Body of pancreas (tissue), 4 donors: ENCODE measurements around the gene DGKD. TPM values are rescaled to one million over a fixed set of nuclear protein-coding genes. Genes with fewer than 3 reads are reported as not detected.
A peak's percentile ranks its signal among the peaks of the same experiment; 100 is the strongest.

Source experiments
- ATAC-seq: fragments of 150-250 bp; one replicate; pipeline ENCODE4 v1.9.1; 2016
- DNase-seq, 4 donors: peaks; one replicate each; pipeline ENCODE4 v3.0.0-alpha.2; 2019
- H3K27ac ChIP-seq, 4 donors: fragments of 200-600 bp; sonication (generic); 1 replicate in 3 of 4; 2 replicates in 1 of 4; pipeline versions ENCODE4 v1.5.1 to v1.6.1; 2016 to 2019; ENCODE audit warnings: mild to moderate bottlenecking in 1 of 4, mixed read lengths in 1 of 4, moderate library complexity in 1 of 4
- H3K27me3 ChIP-seq, 2 donors: fragments of 200-600 bp; sonication (generic); one replicate each; pipeline ENCODE4 v1.6.0; 2016; ENCODE audit warnings: mild to moderate bottlenecking in 1 of 2
- H3K36me3 ChIP-seq, 2 donors: fragments of 200-600 bp; sonication (generic); replicated peaks in 1 of 2; 2 replicates each; pipeline ENCODE4 v1.5.1; 2016; ENCODE audit warnings: low read depth in 2 of 2; ENCODE audit not compliant: insufficient read depth in 1 of 2
- H3K4me1 ChIP-seq: fragments of 200-600 bp; sonication (generic); one replicate; pipeline ENCODE4 v1.6.0; 2016
- H3K4me3 ChIP-seq, 2 donors: fragments of 200-600 bp; sonication (generic); 1 replicate in 1 of 2; 2 replicates in 1 of 2; pipeline ENCODE4 v1.5.1; 2016 to 2019
- H3K9me3 ChIP-seq, 3 donors: fragments of 200-600 bp; sonication (generic); 1 replicate in 2 of 3; 2 replicates in 1 of 3; pipeline ENCODE4 v1.5.1; 2016
- POLR2A ChIP-seq, 3 donors: fragments of 450-650 bp; IDR thresholded peaks; one replicate each; pipeline ENCODE4 v1.6.1; 2016; ENCODE audit warnings: antibody characterized with exemption in 3 of 3, mild to moderate bottlenecking in 2 of 3
- WGBS, 2 donors: methylation state at CpG; one replicate each; pipeline ENCODE4 v1.1.5; 2017; 5-methylcytosine and 5-hydroxymethylcytosine counted together
- intact Hi-C: fragments of 100-400 bp; cut with DNase I; formaldehyde crosslinking; loops from one replicate; pipeline ENCODE4 v1.15.1; 2023
- total RNA-seq, 2 donors: library from RNA; depleted of rRNA; stranded (reverse); fragments of >200 nt; gene quantifications; one replicate each; pipeline ENCODE4 v1.1.0, GENCODE V29; 2016
- TF ChIP-seq, protein P1 (sequence below), 7 experiments: fragments of 450-650 bp in 4 of 7; fragments of 200-600 bp in 3 of 7; sonication (generic) in 3 of 7; IDR thresholded peaks; one replicate each; pipeline ENCODE4 v1.5.1; 2016 to 2019; ENCODE audit warnings: antibody characterized with exemption in 7 of 7

Gene DGKD
- total RNA-seq, 2 donors from 2014 or later = 9.1 to 30.3 TPM

DNA sequence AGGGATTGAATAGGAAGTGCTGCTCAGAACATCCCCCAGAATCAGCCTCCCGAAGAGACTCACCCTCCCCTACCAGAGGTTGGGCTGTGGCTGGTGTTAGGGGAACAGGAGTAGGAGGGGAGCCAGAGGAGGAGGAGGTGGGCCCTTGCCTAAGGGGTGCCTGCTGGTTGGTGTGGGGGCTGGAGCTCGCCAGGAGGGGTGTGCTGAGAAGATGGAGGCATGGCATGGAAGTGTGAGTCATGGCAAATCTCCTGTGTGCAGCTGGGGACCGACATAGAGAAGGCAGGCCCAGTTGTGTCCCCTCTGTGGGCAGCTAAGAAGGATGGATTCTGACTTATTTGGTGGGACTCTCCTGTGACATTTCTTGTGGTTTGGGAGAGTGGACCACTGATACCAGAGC, 73.7 kb downstream of the DGKD start:
- no peak overlapping the region for H3K27ac ChIP-seq
- H3K27me3 ChIP-seq = no peaks in the 10 kb centered on the region
- DNase-seq (no peak), ATAC-seq (no peak)
- intact Hi-C loops = no loop called here
- H3K36me3 ChIP-seq = no peaks in the 10 kb centered on the region
- no peak for TF ChIP-seq POLR2A (IDR thresholded peaks at IDR 0.05)
- TF ChIP-seq, protein P1, sequence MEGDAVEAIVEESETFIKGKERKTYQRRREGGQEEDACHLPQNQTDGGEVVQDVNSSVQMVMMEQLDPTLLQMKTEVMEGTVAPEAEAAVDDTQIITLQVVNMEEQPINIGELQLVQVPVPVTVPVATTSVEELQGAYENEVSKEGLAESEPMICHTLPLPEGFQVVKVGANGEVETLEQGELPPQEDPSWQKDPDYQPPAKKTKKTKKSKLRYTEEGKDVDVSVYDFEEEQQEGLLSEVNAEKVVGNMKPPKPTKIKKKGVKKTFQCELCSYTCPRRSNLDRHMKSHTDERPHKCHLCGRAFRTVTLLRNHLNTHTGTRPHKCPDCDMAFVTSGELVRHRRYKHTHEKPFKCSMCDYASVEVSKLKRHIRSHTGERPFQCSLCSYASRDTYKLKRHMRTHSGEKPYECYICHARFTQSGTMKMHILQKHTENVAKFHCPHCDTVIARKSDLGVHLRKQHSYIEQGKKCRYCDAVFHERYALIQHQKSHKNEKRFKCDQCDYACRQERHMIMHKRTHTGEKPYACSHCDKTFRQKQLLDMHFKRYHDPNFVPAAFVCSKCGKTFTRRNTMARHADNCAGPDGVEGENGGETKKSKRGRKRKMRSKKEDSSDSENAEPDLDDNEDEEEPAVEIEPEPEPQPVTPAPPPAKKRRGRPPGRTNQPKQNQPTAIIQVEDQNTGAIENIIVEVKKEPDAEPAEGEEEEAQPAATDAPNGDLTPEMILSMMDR (IDR thresholded peaks at IDR 0.05) = no peak
- H3K9me3 ChIP-seq = no peaks in the 10 kb centered on the region
- H3K4me3 ChIP-seq = no peak overlapping the region
- WGBS, 2 donors = 85 to 90% methylated on average over 2 to 3 of the region's 3 CpGs
- peaks cover 8% of the 10 kb centered on the region for H3K4me1 ChIP-seq

DNA sequence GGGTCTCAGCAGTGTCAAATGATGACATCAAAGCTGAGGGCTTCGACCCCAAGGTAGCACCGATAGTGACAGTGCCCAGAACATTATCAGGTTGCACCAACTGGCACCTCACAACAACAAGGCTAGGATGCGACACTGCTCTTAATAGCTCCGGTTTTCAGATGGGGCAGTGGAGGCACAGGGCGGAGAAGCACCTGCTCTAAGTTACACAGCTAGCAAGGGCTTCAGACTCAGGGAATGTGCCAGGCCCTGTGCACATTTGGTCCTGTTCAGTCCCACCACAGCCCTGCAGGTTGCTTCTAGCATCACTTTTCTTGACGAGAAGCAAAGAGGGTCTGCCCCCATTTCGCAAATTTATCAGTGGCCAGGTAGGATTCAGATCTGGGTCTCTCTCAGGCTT, 74.1 kb downstream of the DGKD start:
- H3K36me3 ChIP-seq = no peaks in the 10 kb centered on the region
- no peak overlapping the region for H3K27ac ChIP-seq
- WGBS, 2 donors = 96 to 100% methylated on average over 4 to 7 of the region's 7 CpGs
- no peaks in the 10 kb centered on the region for H3K9me3 ChIP-seq
- DNase-seq (no peak), ATAC-seq (no peak)
- intact Hi-C loops = no loop called here
- TF ChIP-seq POLR2A (IDR thresholded peaks at IDR 0.05) = no peak
- TF ChIP-seq, protein P1 (IDR thresholded peaks at IDR 0.05) = no peak
- peaks cover 8% of the 10 kb centered on the region for H3K4me1 ChIP-seq
- H3K27me3 ChIP-seq = no peaks in the 10 kb centered on the region
- no peak overlapping the region for H3K4me3 ChIP-seq

DNA sequence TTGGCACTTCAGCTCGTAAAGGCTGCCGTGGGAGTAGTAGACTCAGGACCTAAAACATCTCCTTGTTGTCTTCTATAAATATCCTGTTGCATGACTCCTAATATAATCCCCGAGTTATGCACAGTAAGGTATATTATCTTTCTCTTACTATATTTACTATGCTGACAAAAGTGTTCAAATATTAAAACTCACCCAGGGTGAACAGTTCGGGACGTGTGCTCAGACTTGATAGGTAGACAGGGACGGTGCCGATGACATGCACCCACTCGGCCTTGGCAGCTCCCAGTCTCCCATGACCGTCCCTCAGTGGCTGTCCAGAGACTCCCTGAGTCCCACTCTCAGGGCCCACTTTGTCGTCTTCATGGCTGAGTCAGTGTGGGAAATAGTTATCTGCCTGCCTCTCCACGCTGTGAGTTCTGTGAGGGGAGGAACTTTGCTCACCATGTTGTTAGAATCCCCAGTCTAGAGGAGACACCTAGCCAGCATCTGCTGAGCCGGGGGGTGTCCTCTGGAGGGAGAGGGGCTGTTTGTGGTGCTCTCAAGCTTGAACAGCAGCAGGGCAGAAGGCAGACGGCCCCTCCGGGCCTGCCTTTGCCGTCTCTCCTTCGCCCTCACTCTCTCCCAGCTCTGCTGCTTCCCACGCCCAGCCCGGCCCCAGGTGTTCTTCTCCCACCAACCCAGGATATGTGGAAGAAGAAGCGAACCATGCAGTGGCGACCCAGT, 75.0 kb downstream of the DGKD start:
- 51 to 57% methylated on average over 20 of the region's 20 CpGs for WGBS, 2 donors
- no peak for TF ChIP-seq POLR2A (IDR thresholded peaks at IDR 0.05)
- TF ChIP-seq, protein P1 (IDR thresholded peaks at IDR 0.05) = no peak
- peak in 2 of 4 donors; percentile 48 to 64 for DNase-seq
- H3K9me3 ChIP-seq = no peaks in the 10 kb centered on the region
- peak overlapping the region in 1 of 4 donors; percentile 13 for H3K27ac ChIP-seq
- peaks cover 8% of the 10 kb centered on the region for H3K4me1 ChIP-seq
- intact Hi-C loops = no loop called here
- no peak overlapping the region for H3K4me3 ChIP-seq
- no peak for ATAC-seq
- H3K36me3 ChIP-seq = no peaks in the 10 kb centered on the region
- H3K27me3 ChIP-seq = no peaks in the 10 kb centered on the region

DNA sequence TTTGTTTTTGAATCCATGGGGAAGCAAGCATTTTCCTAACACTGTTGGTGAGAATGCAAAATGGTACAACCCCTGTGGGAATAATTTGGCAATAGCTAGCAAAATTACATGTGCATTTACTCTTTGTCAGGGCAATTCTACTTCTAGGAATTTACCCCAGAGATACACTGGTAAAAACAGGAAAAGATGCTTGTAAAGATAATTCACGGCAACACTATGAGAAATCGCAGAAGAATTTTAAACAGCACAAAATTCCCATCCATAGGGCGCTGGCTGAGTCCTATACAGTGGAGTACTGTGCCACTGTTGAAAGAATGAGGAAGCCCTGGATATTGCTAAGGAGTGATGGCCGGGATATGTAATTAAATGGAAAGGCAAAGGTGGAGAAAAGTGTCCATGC, 75.8 kb downstream of the DGKD start:
- no peaks in the 10 kb centered on the region for H3K36me3 ChIP-seq
- peaks cover 8% of the 10 kb centered on the region for H3K4me1 ChIP-seq
- H3K9me3 ChIP-seq = no peaks in the 10 kb centered on the region
- no peak for TF ChIP-seq POLR2A (IDR thresholded peaks at IDR 0.05)
- TF ChIP-seq, protein P1 (IDR thresholded peaks at IDR 0.05) = no peak
- H3K27ac ChIP-seq = no peak overlapping the region
- no peaks in the 10 kb centered on the region for H3K27me3 ChIP-seq
- ATAC-seq (no peak), DNase-seq (no peak)
- 84 to 88% methylated on average over 4 of the region's 4 CpGs for WGBS, 2 donors
- intact Hi-C loops = no loop called here
- no peak overlapping the region for H3K4me3 ChIP-seq

DNA sequence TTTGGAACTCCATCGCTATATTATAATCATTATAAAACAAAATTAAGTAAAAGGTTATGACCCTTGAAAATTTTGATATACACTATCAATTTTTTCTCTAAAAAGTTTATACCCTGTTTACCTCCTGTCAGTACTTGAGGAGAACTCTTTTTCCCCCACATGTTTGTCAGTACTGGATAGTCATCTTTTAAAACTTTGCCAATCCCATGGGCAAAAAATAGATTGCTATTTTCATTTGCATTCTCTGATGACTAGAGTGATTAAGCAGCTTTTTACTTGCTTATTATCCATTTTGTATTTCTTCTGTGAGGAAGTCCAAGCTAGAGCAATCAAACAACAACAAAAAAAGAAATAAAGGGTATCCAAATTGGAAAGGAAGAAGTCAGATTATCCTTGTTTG, 76.4 kb downstream of the DGKD start:
- no peaks in the 10 kb centered on the region for H3K9me3 ChIP-seq
- DNase-seq (no peak), ATAC-seq (no peak)
- intact Hi-C loops = no loop called here
- TF ChIP-seq, protein P1 (IDR thresholded peaks at IDR 0.05) = no peak
- TF ChIP-seq POLR2A (IDR thresholded peaks at IDR 0.05) = no peak
- no peaks in the 10 kb centered on the region for H3K36me3 ChIP-seq
- no peak overlapping the region for H3K4me3 ChIP-seq
- peaks cover 8% of the 10 kb centered on the region for H3K4me1 ChIP-seq
- H3K27ac ChIP-seq = no peak overlapping the region
- 92 to 100% methylated on average over 1 of the region's 1 CpG for WGBS, 2 donors
- H3K27me3 ChIP-seq = no peaks in the 10 kb centered on the region
